ENCODE data around the gene OASL.
A peak's percentile ranks its signal among the peaks of the same experiment; 100 is the strongest.

Gene OASL

GRCh38 chr12:120990487-120991055 lies 48.5 kb downstream of the OASL start:
- no peak for TF ChIP-seq CTCF (conservative IDR thresholded peaks at IDR 0.05)
- no peak overlapping the region for H3K27ac ChIP-seq

DNA sequence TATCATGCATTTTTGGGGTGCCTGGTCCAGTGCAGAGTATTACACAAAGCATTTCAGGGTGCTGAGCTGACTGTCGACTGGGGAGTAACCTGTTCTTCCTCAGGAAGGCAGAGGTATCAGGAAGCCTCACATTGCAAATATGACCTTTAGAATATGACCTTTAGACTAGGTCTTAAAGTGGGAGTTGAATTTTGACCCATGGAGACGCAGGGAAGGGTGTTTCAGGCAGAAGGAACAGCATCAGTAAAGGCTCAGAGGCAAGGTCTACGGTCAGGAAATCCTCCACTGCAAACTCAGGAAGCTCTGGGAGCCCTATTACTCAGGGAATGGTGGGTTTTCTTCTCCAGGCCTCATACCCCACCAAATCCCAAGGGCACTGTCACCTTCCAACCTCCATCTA lies 49.4 kb downstream of the OASL start:
- TF ChIP-seq CTCF (conservative IDR thresholded peaks at IDR 0.05), result no peak
- H3K27ac ChIP-seq, result no peak overlapping the region

DNA sequence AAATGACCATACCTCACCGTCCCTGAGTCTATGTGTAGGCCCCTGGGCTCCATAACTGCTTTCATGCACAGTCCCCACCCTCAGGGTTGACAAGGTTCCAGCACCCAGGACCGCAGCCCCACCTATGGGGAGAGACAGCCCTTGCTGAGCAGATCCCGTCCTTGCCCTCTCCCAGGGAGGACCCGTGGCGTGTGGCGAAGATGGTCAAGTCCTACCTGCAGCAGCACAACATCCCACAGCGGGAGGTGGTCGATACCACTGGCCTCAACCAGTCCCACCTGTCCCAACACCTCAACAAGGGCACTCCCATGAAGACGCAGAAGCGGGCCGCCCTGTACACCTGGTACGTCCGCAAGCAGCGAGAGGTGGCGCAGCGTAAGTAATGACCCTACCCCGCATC lies 50.4 kb downstream of the OASL start:
- no peak overlapping the region for H3K27ac ChIP-seq
- TF ChIP-seq CTCF (conservative IDR thresholded peaks at IDR 0.05), result no peak

- H3K27ac ChIP-seq, result no peak overlapping the region
- no peak for TF ChIP-seq CTCF (conservative IDR thresholded peaks at IDR 0.05)
Observed at GRCh38 chr12:120988234-120988633, 50.8 kb downstream of the OASL start.

- peak overlapping the region; percentile 87 for H3K27ac ChIP-seq
- no peak for TF ChIP-seq CTCF (conservative IDR thresholded peaks at IDR 0.05)
Observed at GRCh38 chr12:120984351-120984898, 54.6 kb downstream of the OASL start.

DNA sequence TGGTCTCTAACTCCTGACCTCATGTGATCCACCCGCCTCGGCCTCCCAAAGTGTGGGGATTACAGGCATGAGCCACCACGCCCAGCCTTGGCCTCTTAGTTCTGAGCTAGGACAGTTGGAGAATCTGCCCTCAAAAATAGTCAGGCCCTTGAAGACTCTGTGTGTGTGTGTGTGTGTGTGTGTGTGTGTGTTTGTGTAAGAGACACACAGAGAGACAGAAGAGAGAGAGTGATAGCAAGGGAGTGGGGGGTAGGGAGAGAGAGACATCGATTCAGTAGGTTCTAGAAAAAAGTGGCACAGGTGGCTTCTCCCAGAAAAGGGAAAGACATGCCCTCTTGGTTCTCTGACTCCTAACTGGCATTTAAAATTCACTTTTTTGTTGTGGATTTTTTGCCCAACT lies 55.3 kb downstream of the OASL start:
- no peak for TF ChIP-seq CTCF (conservative IDR thresholded peaks at IDR 0.05)
- H3K27ac ChIP-seq, result peak overlapping the region; percentile 87

DNA sequence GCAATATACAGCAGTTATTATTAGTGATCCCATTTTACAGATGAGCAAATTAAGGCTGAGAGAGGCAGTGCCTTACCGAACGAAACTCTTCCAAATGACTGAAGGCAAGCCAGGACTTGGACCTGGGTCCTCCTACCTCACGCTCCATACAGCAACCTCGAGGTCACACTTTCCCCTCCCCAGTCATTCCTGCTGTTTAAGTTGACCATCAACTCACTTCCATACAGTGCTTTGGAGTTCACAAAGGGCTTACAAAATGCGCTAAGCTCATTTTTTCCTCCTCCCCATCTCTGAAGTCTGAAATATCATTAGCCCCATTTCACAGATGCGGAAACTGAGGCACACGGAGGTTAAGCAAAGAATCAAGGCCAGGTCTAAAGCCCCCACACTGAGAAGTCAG lies 56.4 kb downstream of the OASL start:
- peak overlapping the region; percentile 87; the same call in 1 of the 2 replicates for H3K27ac ChIP-seq
- TF ChIP-seq CTCF (conservative IDR thresholded peaks at IDR 0.05), result no peak
